SHP77 treated with DMSO at 0.1 percent for 48 hours (cell line): ENCODE results near the gene ARL16.
"Not testable (repeated sequence)": the region's sequence is repeated elsewhere in the genome, so short reads cannot be mapped to it uniquely, and the experiment has no call there.

Source experiments
- DNase-seq: peaks from one replicate; lab custom pipeline; 2025; lab: John Stamatoyannopoulos, UW

Gene ARL16

GRCh38 chr17:81695211-81695610 is 11.6 kb upstream of the ARL16 start:
- DNase-seq: no peak

GRCh38 chr17:81694810-81695209 is 11.2 kb upstream of the ARL16 start:
- DNase-seq: no peak

- DNase-seq: no peak
These were observed 10.1 kb upstream of the ARL16 start for GRCh38 chr17:81693509-81694210.

DNA sequence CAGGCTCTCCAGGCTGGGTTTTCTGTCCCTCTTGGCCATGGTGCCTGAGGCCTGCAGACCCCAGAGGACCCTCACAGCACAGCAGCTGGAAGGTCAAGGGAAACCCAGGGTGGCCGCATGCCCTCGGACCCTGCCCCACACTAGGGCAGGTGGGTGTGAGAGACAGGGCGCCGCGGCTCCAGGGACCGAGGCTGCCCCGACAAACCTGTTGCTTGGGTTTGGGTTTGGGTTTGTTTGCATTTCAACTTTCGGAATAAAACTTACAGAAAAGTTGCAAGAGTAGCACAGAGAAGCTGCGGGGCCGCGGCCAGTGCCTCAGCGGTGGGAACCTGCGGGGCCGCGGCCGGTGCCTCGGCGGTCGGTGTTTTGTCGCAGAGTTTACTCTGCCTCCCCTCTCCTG is 8.0 kb upstream of the ARL16 start:
- DNase-seq: no peak

DNA sequence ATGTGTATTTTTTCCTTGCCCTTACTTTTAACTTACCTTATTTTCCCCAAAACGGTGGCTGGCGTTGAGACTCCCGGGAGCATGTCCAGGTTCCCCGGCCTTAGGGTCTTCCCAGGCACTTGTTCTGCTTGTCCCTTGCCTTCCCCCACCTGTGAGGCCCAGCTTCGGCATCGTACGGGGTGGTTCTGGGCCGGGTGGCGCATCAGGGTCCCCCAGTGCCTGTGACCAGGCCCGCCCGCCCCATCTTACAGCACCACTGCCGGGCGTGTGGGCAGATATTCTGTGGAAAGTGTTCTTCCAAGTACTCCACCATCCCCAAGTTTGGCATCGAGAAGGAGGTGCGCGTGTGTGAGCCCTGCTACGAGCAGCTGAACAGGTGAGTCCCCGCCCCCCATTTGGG is 7.6 kb upstream of the ARL16 start:
- no peak for DNase-seq

DNA sequence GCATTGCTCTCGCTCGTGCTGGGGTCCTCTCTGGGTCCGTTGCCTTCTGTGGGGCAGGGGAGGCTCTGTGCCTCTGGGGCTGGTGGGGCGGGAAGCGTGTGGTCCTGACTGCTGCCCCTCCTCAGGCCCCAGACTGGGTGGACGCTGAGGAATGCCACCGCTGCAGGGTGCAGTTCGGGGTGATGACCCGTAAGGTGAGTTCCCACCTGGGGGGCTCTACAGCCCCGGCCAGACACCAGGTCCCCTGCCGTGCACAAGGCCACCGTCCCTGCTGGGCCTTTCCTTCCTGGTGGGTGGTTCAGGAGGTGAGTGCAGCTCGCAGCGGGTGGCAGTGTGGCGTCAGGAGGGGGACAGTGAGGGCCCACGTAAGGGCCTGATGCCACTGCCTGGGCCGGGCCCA is 7.0 kb upstream of the ARL16 start:
- DNase-seq: no peak

- DNase-seq: no peak
These were observed 6.5 kb upstream of the ARL16 start for GRCh38 chr17:81690066-81690465.

- no peak for DNase-seq
These were observed 5.0 kb upstream of the ARL16 start for GRCh38 chr17:81688616-81689015.

- DNase-seq: no peak
These were observed 4.4 kb upstream of the ARL16 start for GRCh38 chr17:81687770-81688541.

GRCh38 chr17:81686614-81687013 is 3.0 kb upstream of the ARL16 start:
- no peak for DNase-seq

DNA sequence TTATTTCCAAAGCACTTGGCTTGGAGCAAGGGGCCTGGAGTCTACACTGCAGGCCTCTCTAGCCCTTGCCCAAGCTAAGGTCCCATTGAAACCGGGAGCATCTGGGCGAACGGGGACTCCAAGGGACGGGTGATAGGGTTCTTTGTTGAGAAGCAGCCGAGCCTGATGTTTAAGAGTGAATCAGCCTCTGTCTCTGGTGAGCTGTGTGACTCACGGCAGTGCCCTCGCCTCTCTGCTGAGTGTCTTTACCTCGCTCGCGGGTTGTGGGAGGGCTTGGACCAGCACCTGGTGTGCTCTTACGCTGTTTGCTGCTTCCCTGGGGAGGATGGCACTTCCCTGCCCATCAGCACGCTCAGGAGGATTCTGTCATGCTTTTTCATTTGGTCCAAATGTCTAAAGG is 1.5 kb upstream of the ARL16 start:
- no peak for DNase-seq

DNA sequence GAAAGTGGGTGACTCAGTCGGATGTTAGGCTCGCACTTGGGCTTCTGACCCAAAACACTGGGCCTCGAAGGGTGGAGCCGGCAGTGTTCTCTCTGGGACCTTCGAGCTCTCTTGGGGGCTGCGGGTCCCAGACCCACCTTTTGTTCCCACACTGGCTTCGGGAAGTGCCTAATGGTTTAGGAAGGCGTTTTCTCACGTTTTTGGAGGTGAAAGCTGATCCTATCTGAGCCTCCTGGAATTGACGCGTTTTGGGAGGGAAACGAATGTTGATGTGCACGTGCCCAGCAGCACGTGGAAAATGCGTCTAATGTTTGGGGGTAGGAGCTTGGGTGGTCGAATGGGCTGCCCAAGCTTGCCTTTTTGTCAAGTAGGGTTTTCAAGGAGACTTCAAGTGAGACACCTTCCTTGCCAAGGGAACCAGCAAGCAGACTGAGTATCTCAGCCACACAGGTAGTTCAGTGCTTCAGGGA is 880 bp upstream of the ARL16 start:
- no peak for DNase-seq

- no peak for DNase-seq
These were observed 401 bp downstream of the ARL16 start for GRCh38 chr17:81683208-81683583.

- no peak for DNase-seq
These were observed 911 bp downstream of the ARL16 start for GRCh38 chr17:81682565-81683207.

- no peak for DNase-seq
These were observed 1.9 kb downstream of the ARL16 start for GRCh38 chr17:81681672-81682071.

GRCh38 chr17:81680150-81680549 is 3.4 kb downstream of the ARL16 start:
- DNase-seq: no peak

DNA sequence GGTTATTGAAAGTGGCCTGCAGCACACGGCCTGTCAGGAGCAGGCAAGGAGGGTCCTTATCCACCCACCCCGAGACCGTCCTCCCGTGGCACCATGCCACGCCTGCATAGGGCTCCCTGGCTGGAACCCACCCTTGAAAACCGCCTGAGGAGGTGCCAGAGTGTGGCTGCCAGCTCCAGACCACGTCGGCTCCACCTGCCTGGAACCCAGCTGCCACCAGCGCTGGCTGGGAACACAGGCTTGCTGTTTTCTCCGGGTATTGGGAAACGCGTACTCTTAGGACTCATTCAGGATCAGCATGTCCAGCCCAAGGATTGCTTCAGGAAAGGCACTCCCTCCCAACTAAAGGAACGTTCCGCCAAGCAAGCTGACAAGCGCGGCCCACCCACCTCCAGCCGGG is 6.7 kb downstream of the ARL16 start:
- DNase-seq: peak; percentile 27

DNA sequence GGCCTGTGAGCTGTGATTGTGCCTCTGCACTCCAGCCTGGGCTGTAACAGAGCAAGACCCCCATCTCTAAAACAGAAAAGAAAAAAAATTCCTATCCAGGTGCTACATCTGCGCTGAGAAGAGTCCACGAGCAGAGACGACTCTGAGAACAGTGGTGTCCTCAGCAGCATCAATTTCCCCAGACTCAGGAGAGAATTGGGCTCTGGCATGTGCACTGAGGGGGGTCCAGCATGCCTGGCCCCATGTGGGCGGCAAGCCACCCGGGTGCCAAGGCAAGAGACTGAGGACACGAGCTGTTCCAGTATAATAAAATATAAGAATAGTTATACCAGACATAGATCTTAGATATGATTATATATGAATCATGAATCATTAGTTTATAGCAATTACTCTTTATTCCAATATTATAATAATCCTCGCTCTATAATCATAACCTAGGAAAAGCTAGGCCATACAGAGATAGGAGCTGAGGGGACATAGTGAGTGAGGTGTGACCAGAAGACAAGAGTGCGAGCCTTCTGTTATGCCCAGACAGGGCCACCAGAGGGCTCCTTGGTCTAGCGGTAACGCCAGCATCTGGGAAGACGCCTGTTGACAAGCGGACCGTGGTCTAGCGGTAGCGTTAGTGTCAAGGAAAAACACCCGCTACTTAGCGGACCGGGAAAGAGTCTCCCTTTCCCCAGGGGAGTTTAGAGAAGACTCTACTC is 7.9 kb downstream of the ARL16 start:
- DNase-seq: not testable (repeated sequence)

- DNase-seq: no peak
These were observed 9.9 kb downstream of the ARL16 start for GRCh38 chr17:81673561-81674258.

DNA sequence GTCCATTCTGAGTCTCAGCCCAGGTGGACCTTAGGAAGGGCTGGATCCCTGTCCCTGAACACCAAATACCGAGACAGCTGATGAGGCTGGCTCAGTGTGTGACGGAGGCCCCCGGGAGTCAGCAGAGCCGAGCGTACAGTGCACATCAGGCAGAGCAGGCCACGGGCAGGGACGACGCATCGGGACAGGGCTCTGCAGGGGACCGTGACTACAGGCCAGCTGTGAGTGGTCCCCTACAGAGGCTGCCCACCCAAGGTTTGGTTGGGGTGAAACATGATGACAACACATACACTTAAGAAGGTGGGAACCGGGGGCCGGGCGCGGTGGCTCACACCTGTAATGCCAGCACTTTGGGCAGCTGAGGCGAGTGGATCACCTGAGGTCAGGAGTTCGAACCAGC is 10.6 kb downstream of the ARL16 start:
- DNase-seq: no peak

DNA sequence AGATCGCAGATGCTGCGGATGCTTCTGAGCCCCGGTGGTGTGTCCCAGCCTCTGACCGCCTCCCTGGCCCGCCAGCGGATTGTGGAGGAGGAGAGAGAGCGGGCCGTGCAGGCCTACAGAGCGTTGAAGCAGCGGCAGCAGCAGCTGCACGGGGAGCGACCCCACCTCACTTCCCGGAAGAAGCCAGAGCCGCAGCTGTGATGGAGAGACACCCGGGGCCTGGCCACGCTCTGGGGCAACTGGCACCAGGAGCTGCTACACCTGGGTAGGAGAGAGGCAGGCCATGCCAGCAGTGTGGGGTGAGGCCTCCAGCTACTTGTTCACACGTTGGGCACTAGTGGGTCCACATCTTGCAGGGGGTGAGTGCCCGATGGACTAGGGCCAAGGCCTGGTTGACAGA is 11.1 kb downstream of the ARL16 start:
- DNase-seq: no peak

- no peak for DNase-seq
These were observed 15.8 kb downstream of the ARL16 start for GRCh38 chr17:81667754-81668153.
